ENCODE measurements around the gene BEAN1.

DNA sequence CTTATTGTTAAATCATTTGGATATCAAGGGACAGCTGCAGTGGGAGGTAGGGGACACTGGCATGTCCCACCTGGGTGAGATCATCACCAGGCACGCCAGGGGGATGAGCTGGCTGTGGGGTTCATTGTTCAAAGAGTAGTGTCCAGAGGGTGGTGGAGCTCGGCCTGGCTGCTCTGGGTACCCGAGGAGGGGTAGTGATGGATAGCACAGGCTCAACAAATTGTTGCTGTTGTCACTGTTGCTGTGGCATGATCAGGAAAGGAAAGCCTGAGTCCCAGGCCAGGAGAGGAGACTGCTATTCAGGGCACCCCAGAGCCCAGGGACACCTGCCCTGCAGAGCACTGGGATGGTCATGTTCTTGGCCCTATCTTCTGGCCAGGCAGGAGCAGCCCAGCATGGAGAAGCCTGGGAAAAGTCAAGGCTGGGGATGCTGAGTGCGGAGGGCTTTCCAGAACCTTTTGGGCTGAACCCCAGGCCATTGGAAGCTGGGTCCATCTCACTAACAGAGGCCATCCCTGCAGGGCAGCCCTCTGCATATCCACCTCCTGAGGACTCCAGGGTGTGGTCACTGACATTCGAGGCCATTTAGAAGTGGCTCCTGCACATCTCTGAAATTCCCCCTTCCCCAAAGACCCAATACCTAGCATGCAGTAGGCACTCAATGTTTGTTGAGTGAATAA, 12.1 kb downstream of the BEAN1 start:
- TF ChIP-seq, protein P1, sequence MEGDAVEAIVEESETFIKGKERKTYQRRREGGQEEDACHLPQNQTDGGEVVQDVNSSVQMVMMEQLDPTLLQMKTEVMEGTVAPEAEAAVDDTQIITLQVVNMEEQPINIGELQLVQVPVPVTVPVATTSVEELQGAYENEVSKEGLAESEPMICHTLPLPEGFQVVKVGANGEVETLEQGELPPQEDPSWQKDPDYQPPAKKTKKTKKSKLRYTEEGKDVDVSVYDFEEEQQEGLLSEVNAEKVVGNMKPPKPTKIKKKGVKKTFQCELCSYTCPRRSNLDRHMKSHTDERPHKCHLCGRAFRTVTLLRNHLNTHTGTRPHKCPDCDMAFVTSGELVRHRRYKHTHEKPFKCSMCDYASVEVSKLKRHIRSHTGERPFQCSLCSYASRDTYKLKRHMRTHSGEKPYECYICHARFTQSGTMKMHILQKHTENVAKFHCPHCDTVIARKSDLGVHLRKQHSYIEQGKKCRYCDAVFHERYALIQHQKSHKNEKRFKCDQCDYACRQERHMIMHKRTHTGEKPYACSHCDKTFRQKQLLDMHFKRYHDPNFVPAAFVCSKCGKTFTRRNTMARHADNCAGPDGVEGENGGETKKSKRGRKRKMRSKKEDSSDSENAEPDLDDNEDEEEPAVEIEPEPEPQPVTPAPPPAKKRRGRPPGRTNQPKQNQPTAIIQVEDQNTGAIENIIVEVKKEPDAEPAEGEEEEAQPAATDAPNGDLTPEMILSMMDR (IDR thresholded peaks at IDR 0.05; ENCODE audit: poor library complexity, severe bottlenecking) = no peak
- no peak for TF ChIP-seq EZH2 (IDR thresholded peaks at IDR 0.05; ENCODE audit: borderline replicate concordance, insufficient read depth, low read length, poor library complexity, severe bottlenecking)
- TF ChIP-seq, protein P2, sequence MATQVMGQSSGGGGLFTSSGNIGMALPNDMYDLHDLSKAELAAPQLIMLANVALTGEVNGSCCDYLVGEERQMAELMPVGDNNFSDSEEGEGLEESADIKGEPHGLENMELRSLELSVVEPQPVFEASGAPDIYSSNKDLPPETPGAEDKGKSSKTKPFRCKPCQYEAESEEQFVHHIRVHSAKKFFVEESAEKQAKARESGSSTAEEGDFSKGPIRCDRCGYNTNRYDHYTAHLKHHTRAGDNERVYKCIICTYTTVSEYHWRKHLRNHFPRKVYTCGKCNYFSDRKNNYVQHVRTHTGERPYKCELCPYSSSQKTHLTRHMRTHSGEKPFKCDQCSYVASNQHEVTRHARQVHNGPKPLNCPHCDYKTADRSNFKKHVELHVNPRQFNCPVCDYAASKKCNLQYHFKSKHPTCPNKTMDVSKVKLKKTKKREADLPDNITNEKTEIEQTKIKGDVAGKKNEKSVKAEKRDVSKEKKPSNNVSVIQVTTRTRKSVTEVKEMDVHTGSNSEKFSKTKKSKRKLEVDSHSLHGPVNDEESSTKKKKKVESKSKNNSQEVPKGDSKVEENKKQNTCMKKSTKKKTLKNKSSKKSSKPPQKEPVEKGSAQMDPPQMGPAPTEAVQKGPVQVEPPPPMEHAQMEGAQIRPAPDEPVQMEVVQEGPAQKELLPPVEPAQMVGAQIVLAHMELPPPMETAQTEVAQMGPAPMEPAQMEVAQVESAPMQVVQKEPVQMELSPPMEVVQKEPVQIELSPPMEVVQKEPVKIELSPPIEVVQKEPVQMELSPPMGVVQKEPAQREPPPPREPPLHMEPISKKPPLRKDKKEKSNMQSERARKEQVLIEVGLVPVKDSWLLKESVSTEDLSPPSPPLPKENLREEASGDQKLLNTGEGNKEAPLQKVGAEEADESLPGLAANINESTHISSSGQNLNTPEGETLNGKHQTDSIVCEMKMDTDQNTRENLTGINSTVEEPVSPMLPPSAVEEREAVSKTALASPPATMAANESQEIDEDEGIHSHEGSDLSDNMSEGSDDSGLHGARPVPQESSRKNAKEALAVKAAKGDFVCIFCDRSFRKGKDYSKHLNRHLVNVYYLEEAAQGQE (IDR thresholded peaks at IDR 0.05; ENCODE audit: borderline replicate concordance) = no peak
